Common myeloid progenitor, CD34-positive (primary cell): Measurements from ENCODE around the gene PTGDS.

ENCODE experiments used
- CTCF ChIA-PET: fragments of 350-600 bp; sonication (Branson Sonifier 250); formaldehyde crosslinking; loops from one replicate; lab custom pipeline; 2021; ENCODE audit warnings: antibody characterized with exemption; lab: Charles Lee
- POLR2A ChIA-PET: fragments of 350-600 bp; sonication (Branson Sonifier 250); formaldehyde crosslinking; loops from one replicate; lab custom pipeline; 2021; ENCODE audit warnings: antibody characterized with exemption; lab: Charles Lee
- DNase-seq, 3 donors: peaks; one replicate each; pipeline versions ENCODE4 v3.0.0 to v3.0.0-alpha.2; 2013
- H3K27ac ChIP-seq, 2 experiments: 1 replicate in 1 of 2; 2 replicates in 1 of 2; pipeline ENCODE4 v1.7.0; 2013; ENCODE audit warnings: inconsistent platforms in 2 of 2, low read length in 2 of 2, mild to moderate bottlenecking in 2 of 2, low read depth in 1 of 2, moderate library complexity in 1 of 2; ENCODE audit not compliant: severe bottlenecking in 2 of 2, insufficient read depth in 1 of 2, poor library complexity in 1 of 2
- H3K27me3 ChIP-seq, 5 experiments: replicated peaks in 2 of 5; 1 replicate in 3 of 5; 2 replicates in 2 of 5; pipeline versions ENCODE4 v1.6.1 to v1.7.0; 2013; ENCODE audit warnings: low read length in 4 of 5, mild to moderate bottlenecking in 2 of 5, moderate library complexity in 2 of 5, inconsistent platforms in 1 of 5; ENCODE audit not compliant: insufficient read depth in 5 of 5, control insufficient read depth in 4 of 5
- H3K36me3 ChIP-seq, 4 experiments: 1 replicate in 2 of 4; 2 replicates in 2 of 4; pipeline versions ENCODE4 v1.6.1 to v1.7.0; 2013; ENCODE audit warnings: low read length in 3 of 4, control low read depth in 1 of 4, mild to moderate bottlenecking in 1 of 4; ENCODE audit not compliant: control insufficient read depth in 4 of 4, insufficient read depth in 4 of 4
- H3K4me1 ChIP-seq, 4 experiments: 1 replicate in 3 of 4; 2 replicates in 1 of 4; pipeline versions ENCODE4 v1.6.1 to v1.7.1; 2013; ENCODE audit warnings: low read length in 3 of 4, mild to moderate bottlenecking in 3 of 4, control low read depth in 1 of 4, inconsistent platforms in 1 of 4, moderate library complexity in 1 of 4; ENCODE audit not compliant: control insufficient read depth in 4 of 4, insufficient read depth in 4 of 4; ENCODE audit errors: control extremely low read depth in 1 of 4
- H3K4me3 ChIP-seq, 7 experiments: 1 replicate in 4 of 7; 2 replicates in 3 of 7; pipeline versions ENCODE4 v1.5.1 to v1.7.0; 2013; ENCODE audit warnings: mild to moderate bottlenecking in 7 of 7, low read length in 6 of 7, moderate library complexity in 6 of 7, inconsistent platforms in 2 of 7, low read depth in 2 of 7, control low read depth in 1 of 7; ENCODE audit not compliant: insufficient read depth in 4 of 7, control insufficient read depth in 1 of 7; ENCODE audit errors: extremely low read depth in 1 of 7
- H3K9me3 ChIP-seq, 5 experiments: 1 replicate in 4 of 5; 2 replicates in 1 of 5; pipeline versions ENCODE4 v1.6.1 to v1.7.1; 2013; ENCODE audit warnings: low read length in 4 of 5, mild to moderate bottlenecking in 2 of 5, inconsistent platforms in 1 of 5, low read depth in 1 of 5, moderate library complexity in 1 of 5; ENCODE audit not compliant: control insufficient read depth in 4 of 5, insufficient read depth in 2 of 5; ENCODE audit errors: control extremely low read depth in 1 of 5
- WGBS: methylation state at CpG from one replicate; pipeline ENCODE4 v1.1.5; 2013; ENCODE audit not compliant: insufficient coverage; 5-methylcytosine and 5-hydroxymethylcytosine counted together

The PTGDS gene

DNA sequence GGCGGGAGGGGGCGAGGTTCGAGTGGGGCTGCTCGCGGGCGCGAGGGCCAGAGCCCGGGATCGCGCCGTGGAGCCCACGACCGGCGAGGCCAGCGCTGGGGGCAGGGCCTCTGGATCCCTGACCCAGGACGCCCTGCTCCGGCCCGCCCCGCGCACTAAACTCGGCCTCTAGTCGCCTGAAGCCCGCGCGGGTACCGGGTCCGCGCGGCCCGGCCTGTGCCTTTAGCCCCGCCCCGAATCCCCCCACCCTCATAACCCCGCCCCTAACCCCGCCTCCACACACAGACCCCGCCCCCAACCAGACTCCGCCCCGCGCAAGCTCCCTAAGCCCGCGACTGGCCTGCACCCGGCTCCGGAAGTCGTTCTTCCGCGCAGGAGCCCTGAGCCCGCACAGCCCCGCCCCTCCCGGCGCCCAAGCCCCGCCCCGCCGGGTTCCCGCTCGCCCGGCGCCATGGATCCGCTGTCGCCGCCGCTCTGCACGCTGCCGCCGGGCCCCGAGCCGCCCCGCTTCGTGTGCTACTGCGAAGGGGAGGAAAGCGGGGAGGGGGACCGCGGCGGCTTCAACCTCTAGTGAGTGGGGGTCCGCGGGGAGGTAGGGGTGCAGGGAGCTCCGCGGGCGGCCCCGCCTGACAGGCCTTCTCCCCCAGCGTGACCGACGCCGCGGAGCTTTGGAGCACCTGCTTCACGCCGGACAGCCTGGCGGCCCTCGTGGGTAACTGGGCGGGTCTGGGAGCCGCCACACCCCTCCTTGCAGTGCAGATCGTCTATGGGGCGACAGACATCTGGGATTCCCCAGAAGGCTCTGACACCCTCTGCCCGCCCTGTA is 14.9 kb downstream of the PTGDS start, which contains the start of gene PAXX:
TSS of gene PAXX (plus strand) at position 430 of the 826 bp plus-strand sequence. CDS start at position 452, 22 bp downstream.
- DNase-seq: peak; percentile 87 to 92 (median 92)
- POLR2A ChIA-PET: interaction anchor here (0.8 to 1.7 kb wide), 2 partner anchors 13 to 16 kb away, joined by 3 to 5 read pairs; partner anchors contain the start of gene PTGDS
- Histone ChIP-seq H3K4me3 (peak within 1 kb of the TSS; percentile 42 to 79 (median 71)), H3K4me1 (peaks cover 0 to 41% (median 36%) of the 10 kb centered on the region in 4 experiments), H3K36me3 (peaks cover 0 to 15% (median 4%) of the 10 kb centered on the region in 4 experiments), H3K27me3 (peaks cover 0 to 41% (median 9%) of the 10 kb centered on the region in 5 experiments), H3K9me3 (no peaks in the 10 kb centered on the region), H3K27ac (peak within 1 kb of the TSS in 1 of 2 experiments; percentile 64)
- CTCF ChIA-PET: interaction anchor here (1.0 to 3.2 kb wide), 6 partner anchors 10 to 43 kb away, joined by 3 to 13 read pairs (median 6); partner anchors contain the start of gene ABCA2
- under 1% methylated on average over 50 of the region's 92 CpGs for WGBS

DNA sequence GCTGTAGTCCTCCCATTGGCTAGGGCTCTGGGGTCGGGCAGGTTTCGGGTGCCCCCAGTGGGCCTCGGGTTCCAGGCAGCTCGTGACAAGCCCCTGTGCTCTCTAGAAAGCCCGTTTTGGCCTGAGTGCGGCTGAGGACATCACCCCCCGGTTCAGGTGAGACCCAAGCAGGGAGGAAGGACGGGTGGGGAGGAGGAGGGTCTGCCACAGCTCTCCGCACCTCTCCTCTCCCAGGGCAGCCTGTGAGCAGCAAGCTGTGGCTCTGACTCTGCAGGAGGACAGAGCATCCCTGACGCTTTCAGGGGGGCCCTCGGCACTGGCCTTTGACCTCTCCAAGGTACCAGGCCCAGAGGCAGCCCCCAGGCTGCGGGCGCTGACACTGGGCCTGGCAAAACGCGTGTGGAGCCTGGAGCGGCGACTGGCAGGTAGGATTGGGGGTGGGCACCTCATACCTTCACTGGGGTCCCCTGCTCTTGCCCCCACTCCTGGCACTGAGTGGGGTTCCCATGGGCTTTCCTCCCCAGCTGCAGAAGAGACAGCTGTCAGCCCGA is 15.6 kb downstream of the PTGDS start:
- ChIA-PET POLR2A (interaction anchor here (0.6 to 1.7 kb wide), 3 partner anchors 14 to 171 kb away, joined by 3 to 5 read pairs (median 3); partner anchors contain the start of gene PTGDS), CTCF (interaction anchor here (1.0 to 3.2 kb wide), 8 partner anchors 9 to 42 kb away, joined by 3 to 13 read pairs (median 4); partner anchors contain the start of genes ABCA2 and LCNL1)
- DNase-seq: no peak
- 57% methylated on average over 15 of the region's 18 CpGs for WGBS
- Histone ChIP-seq H3K27me3 (peaks cover 0 to 43% (median 7%) of the 10 kb centered on the region in 5 experiments), H3K9me3 (no peaks in the 10 kb centered on the region), H3K36me3 (peaks cover 0 to 15% (median 4%) of the 10 kb centered on the region in 4 experiments), H3K27ac (peak overlapping the region in 1 of 2 experiments; percentile 64), H3K4me3 (peak overlapping the region; percentile 42 to 79 (median 71)), H3K4me1 (peaks cover 0 to 48% (median 43%) of the 10 kb centered on the region in 4 experiments)

DNA sequence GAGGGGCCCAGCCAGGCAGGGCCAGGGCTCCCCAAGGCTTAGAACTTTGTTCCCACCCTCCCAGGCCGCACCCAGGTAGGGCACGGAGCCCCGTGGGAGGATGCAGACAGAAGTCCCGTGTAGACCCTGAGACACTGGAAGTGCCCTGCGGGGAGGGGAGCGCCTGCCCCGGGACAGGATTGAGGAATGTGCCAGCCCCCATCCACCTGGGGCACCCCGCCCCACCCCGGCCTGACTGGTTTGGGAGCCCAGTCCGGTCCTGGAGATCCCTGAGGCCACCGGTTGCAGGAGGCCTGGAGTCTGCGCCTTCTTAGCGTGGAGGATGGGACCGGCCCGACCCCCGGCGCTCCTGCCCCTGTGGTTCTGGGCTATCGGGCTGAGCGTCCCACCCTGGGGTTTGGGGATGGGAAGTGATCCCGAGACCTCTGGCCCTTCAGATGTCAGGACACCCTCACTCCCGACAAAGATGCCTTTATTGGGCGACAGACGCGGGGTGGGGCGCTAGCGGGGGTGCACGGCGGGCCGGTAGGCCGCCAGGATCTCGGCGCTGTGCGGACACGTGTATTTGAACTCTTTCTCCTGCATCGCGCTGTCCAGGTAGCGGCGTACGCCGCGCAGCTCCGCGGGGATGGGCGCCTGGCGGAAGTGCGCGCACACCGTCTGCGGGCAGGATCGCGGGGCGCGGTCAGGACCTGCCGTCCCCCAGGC is 17.0 kb downstream of the PTGDS start:
- H3K4me3 ChIP-seq: no peak overlapping the region
- no peak overlapping the region for H3K27ac ChIP-seq
- peaks cover 0 to 42% (median 3%) of the 10 kb centered on the region in 5 experiments for H3K27me3 ChIP-seq
- H3K36me3 ChIP-seq: peaks cover 0 to 15% (median 4%) of the 10 kb centered on the region in 4 experiments
- no peak for DNase-seq
- ChIA-PET CTCF (interaction anchor here (1.0 to 4.5 kb wide), 7 partner anchors 8 to 243 kb away, joined by 4 to 18 read pairs (median 4); no protein-coding TSS in a partner anchor), POLR2A (no interaction called here)
- 82% methylated on average over 54 of the region's 54 CpGs for WGBS
- H3K4me1 ChIP-seq: peaks cover 0 to 51% (median 48%) of the 10 kb centered on the region in 4 experiments
- H3K9me3 ChIP-seq: no peaks in the 10 kb centered on the region

DNA sequence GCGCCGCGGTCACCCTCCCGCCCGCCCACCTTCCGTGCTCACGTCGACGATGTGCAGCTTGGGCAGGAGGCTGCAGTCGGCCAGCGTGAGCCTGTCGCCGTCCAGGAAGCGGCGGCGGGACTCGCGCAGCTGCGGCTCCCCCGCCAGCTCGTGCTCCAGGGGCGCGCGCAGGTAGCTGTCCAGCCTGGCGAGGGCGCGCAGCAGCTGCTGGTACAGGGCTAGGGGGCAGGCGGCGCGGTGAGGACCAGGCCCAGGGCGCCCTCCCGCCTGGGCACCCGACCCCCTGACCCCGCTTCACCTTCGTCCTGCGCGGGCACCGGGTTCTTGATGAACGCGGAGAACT is 17.6 kb downstream of the PTGDS start:
- WGBS: 36% methylated on average over 36 of the region's 40 CpGs
- DNase-seq: peak in 1 of 3 donors; percentile 48
- H3K4me1 ChIP-seq: peaks cover 0 to 54% (median 50%) of the 10 kb centered on the region in 4 experiments
- peaks cover 0 to 39% (median 3%) of the 10 kb centered on the region in 5 experiments for H3K27me3 ChIP-seq
- ChIA-PET CTCF (interaction anchor here (1.0 to 4.5 kb wide), 5 partner anchors 31 to 48 kb away, joined by 3 to 18 read pairs (median 10); no protein-coding TSS in a partner anchor), POLR2A (no interaction called here)
- no peak overlapping the region for H3K4me3 ChIP-seq
- H3K36me3 ChIP-seq: peaks cover 0 to 15% (median 4%) of the 10 kb centered on the region in 4 experiments
- H3K27ac ChIP-seq: no peak overlapping the region
- no peaks in the 10 kb centered on the region for H3K9me3 ChIP-seq

DNA sequence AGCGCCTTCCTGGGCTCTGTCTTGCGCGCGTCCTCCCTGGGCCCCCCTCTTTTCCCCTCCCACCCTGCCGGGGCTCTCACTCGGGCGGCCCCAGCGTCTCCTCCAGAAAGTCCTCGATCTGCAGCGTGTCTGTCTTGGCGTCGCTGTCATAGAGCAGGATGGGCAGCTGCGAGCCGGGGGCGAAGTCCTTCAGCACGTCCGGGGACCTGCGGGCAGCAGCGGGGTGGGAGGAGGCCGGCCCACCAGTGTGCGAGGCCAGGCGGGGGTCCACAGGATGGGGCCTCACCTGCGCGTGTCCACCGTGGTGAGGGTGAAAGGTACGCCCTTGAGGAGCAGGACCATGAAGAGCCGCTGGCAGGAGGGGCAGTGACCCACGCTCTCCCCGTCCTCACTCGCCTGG is 18.1 kb downstream of the PTGDS start:
- 51% methylated on average over 19 of the region's 30 CpGs for WGBS
- Histone ChIP-seq H3K4me1 (peaks cover 0 to 59% (median 55%) of the 10 kb centered on the region in 4 experiments), H3K9me3 (no peaks in the 10 kb centered on the region), H3K27ac (no peak overlapping the region), H3K27me3 (peaks cover 0 to 34% (median 3%) of the 10 kb centered on the region in 5 experiments), H3K36me3 (peaks cover 0 to 15% (median 4%) of the 10 kb centered on the region in 4 experiments), H3K4me3 (no peak overlapping the region)
- ChIA-PET POLR2A (no interaction called here), CTCF (interaction anchor here (1.0 to 4.5 kb wide), 8 partner anchors 20 to 48 kb away, joined by 3 to 18 read pairs (median 8); partner anchors contain the start of gene ABCA2)
- no peak for DNase-seq

DNA sequence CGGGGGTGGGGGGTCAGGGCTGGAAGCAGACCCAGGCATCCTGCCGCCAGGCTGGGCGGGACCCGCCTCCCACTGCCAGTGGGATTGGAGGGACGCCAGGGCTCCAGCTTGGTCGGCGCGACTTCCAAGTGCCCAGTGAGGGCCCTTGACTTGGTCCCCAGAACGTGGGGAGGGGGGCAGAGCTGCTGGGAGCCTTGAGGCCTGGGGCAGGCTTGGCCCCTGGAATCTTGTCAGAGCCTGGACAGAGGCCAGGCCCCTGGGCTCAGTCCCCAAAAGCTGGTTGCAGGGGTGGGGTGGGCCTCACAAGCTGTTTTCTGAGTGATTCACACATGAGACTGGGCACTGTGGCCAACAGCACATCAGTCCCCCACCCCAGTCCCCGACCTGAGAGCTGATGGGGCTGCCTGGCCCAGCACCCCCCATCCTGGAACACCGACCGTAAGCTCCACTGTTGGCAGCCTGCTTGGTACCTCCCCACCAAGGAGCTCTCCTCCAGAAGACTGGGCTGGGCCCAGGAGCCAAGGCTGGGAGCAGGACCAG is 18.5 kb downstream of the PTGDS start:
- no peak for DNase-seq
- WGBS: 28% methylated on average over 4 of the region's 12 CpGs
- ChIA-PET POLR2A (interaction anchor here (1.1 kb wide), 1 partner anchor 11 kb away, joined by 3 read pairs; no protein-coding TSS in a partner anchor), CTCF (interaction anchor here (0.6 to 4.5 kb wide), 11 partner anchors 9 to 173 kb away, joined by 3 to 18 read pairs (median 3); partner anchors contain the start of gene ABCA2)
- Histone ChIP-seq H3K4me3 (peak overlapping the region in 2 of 7 experiments; percentile 36 to 63), H3K9me3 (no peaks in the 10 kb centered on the region), H3K4me1 (peaks cover 0 to 63% (median 59%) of the 10 kb centered on the region in 4 experiments), H3K27ac (no peak overlapping the region), H3K36me3 (peaks cover 0 to 15% (median 4%) of the 10 kb centered on the region in 4 experiments), H3K27me3 (peaks cover 0 to 34% (median 3%) of the 10 kb centered on the region in 5 experiments)
